Measurements from ENCODE around the gene NKAPL.
"Not testable (repeated sequence)": the region's sequence is repeated elsewhere in the genome, so short reads cannot be mapped to it uniquely, and the experiment has no call there.

Gene NKAPL

DNA sequence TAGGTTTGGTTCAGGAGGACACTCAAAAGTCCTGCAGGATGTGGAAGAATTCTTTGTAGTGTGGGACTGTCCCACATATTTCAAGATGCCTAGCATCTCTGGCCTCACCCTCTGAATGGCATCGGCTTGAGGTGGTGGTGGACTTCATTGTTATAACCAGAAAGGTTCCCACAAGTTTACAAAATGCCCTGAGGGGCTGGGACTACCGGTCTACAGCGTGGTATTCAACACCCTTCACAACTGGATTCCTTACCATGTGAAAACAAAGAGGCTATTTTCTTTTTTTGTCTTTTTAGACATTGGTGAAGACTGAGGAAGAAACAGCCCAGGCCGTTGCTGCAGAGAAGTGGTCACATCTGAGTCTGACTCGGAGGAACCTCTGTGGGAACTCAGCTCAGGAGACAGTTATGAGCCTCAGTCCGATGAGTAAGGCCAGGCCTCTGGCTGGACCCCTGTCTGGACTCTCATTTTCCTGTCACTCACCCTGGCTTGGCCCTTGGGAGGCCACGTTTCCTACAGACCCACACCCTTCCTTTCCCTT lies 37.5 kb downstream of the NKAPL start:
- peak; percentile 60 for DNase-seq (ENCODE audit: low read depth, low spot score)

DNA sequence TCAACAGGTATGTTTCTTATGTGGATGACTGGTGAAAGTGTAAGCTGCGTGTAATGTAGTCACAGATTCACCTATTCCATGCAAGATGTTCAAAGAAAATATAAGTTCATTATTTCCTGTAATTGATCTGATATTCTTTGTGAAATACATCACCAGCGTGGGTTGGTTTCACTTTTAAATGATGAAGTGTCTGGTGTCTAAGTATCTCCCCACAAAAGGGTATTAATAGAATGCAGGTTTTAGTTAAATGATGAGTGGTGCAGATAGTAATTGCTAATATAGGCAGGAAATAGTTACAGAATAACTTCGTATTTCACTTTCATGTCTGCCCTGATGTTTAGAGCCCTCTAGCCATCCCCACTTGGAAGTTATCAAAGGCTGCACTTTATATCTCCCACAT lies 44.5 kb downstream of the NKAPL start:
- no peak for DNase-seq (ENCODE audit: low read depth, low spot score)

DNA sequence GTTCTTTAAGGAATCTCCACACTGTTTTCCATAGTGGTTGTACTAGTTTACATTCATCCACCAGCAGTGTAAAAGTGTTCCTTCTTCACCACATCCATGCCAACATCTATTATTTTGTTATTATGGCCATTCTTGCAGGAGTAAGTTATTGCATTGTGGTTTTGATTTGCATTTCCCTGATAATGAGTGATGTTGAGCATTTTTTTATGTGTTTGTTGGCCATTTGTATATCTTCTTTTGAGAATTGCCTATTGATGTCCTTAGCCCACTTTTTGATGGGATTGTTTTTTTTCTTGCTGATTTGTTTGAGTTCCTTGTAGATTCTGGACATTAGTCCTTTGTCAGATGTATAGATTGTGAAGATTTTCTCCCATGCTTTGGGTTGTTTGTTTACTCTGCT lies 47.3 kb downstream of the NKAPL start:
- DNase-seq (ENCODE audit: low read depth, low spot score): not testable (repeated sequence)
